GM12878 (cell line): ENCODE measurements around the gene CHAC2.

Experiments
- ZNF274 ChIP-seq: IDR thresholded peaks from one replicate; pipeline ENCODE4 v1.8.0; 2011; ENCODE audit not compliant: insufficient read length, insufficient read depth
- TF ChIP-seq, protein P1 (sequence below), 3 experiments: IDR thresholded peaks in 2 of 3; conservative IDR thresholded peaks in 1 of 3; 2 replicates each; pipeline ENCODE4 v1.5.1; 2011; ENCODE audit warnings: low read depth in 3 of 3, low read length in 3 of 3, mild to moderate bottlenecking in 3 of 3, control low read depth in 2 of 3, moderate library complexity in 2 of 3, inconsistent platforms in 1 of 3, mixed read lengths in 1 of 3; ENCODE audit not compliant: control insufficient read depth in 2 of 3, insufficient read depth in 1 of 3; ENCODE audit errors: extremely low read depth in 1 of 3

DNA sequence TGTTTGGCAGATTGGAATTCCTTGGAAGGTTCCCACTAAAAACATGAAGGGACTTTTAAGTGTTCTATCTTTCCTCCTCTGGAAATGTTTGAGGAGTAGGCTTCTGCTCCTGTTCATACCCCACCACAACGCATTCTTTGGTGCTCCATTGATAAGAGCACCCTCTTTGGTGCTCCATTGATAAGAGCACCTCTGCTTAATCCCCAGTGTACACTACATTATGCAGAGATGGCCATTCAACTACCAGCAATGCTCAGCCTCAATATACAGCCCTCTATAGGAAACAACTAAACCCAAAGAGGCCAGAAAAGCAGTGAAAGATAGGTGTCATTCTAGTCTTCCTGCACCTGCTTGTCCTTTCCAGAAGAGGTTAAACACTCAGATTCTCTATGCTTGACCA, 1.8 kb upstream of the CHAC2 start:
- no peak for TF ChIP-seq ZNF274
- TF ChIP-seq, protein P1, sequence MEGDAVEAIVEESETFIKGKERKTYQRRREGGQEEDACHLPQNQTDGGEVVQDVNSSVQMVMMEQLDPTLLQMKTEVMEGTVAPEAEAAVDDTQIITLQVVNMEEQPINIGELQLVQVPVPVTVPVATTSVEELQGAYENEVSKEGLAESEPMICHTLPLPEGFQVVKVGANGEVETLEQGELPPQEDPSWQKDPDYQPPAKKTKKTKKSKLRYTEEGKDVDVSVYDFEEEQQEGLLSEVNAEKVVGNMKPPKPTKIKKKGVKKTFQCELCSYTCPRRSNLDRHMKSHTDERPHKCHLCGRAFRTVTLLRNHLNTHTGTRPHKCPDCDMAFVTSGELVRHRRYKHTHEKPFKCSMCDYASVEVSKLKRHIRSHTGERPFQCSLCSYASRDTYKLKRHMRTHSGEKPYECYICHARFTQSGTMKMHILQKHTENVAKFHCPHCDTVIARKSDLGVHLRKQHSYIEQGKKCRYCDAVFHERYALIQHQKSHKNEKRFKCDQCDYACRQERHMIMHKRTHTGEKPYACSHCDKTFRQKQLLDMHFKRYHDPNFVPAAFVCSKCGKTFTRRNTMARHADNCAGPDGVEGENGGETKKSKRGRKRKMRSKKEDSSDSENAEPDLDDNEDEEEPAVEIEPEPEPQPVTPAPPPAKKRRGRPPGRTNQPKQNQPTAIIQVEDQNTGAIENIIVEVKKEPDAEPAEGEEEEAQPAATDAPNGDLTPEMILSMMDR (IDR thresholded peaks at IDR 0.05 in 2 of 3, conservative IDR thresholded peaks at IDR 0.05 in 1 of 3; ENCODE audit: control insufficient read depth in 2 of 3, extremely low read depth in 1 of 3, insufficient read depth in 1 of 3, low read depth in 3 of 3, low read length in 3 of 3) = no peak
